H54 (cell line): ENCODE data around the gene XRCC4.
"Not testable (repeated sequence)": the region's sequence is repeated elsewhere in the genome, so short reads cannot be mapped to it uniquely, and the experiment has no call there.

Source experiments
- DNase-seq: peaks from one replicate; pipeline ENCODE4 v3.0.0; 2011; ENCODE audit warnings: low spot score, mixed read lengths; ENCODE audit not compliant: insufficient read length
- FAIRE-seq: peaks from 3 replicates; lab custom pipeline; 2011; peaks lifted over from hg19 to GRCh38; lab: Jason Lieb, UNC
- POLR2A ChIP-seq: IDR thresholded peaks from 2 replicates; pipeline ENCODE4 v1.6.1; 2011; ENCODE audit warnings: low read depth, mild to moderate bottlenecking, low read length

Gene XRCC4

DNA sequence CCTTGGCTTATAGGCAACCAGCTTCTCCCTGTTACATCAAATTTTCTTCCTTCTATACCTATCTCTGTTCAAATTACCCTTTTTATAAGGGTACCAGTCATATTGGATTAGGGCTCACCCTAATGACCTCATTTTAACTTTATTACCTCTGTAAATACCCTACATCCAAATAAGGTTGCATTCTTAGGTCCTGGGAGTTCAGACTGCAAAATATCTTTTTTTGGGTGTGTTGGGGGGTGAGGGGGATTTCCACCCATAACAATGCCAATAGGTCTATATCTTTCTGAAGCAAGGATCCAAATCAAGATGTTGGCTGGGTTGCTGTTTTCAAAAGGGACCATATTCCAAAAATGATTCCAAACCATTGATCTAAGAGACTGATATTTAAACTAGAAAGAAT lies 141.7 kb downstream of the XRCC4 start:
- FAIRE-seq = no peak
- no peak for DNase-seq
- no peak for TF ChIP-seq POLR2A

DNA sequence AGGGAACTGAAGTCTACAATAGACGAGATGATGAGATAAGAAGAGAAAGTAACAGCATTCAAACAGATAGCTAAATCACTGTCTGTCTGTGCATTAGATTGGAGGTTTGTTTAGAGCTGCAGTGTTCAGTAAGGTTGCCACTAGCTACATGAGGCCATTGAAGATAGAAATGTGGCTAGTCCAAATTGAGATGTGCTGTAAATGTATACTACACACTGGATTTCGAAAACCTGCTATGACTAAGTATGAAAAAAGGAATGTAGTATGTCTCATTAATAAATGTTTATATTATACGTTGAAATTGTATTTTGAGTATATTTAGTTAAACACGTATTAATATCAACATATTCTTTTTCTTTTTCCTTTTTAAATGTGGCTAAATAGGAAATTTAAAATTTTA lies 142.1 kb downstream of the XRCC4 start:
- no peak for FAIRE-seq
- TF ChIP-seq POLR2A = no peak

DNA sequence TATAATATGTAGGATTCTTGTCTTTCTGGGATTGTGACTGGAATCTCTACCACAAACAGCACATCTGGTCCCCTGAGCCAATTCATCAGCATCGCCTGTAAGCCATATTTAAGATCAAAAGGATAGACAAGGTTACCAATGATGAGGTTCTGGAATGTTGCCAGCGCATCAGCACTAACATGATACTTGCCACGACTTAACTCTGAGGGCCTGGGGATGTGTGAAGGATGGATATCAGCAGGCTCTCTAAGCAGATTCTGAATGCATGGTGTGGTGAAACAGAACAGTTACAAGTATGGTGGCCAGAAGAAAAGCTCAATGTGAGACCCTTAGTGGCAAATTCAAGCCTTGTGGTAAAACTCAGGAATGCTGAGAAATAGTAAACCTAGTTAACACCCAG lies 143.0 kb downstream of the XRCC4 start:
- FAIRE-seq = no peak
- TF ChIP-seq POLR2A = no peak
- DNase-seq = no peak

More for the DNA sequence above, 142.1 kb downstream of the XRCC4 start:
- no peak for DNase-seq

DNA sequence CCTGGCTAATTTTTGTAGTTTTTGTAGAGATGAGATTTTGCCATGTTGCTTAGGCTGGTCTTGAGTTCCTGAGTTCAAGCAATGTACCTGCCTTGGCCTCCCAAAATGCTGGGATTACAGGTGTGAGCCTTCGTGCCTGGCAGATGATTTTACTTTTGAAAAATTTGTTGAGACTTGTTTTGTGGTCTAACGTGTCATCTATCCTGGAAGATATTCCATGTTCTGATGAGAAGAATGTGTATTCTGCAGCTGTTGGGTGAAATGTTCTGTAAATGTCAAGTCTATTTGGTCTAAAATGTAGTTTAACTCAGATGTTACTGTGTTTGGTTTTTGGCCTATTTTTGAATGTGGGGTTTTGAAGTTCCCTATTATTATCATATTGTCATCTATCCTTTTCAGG lies 145.6 kb downstream of the XRCC4 start:
- FAIRE-seq (no peak), DNase-seq (no peak)
- no peak for TF ChIP-seq POLR2A

DNA sequence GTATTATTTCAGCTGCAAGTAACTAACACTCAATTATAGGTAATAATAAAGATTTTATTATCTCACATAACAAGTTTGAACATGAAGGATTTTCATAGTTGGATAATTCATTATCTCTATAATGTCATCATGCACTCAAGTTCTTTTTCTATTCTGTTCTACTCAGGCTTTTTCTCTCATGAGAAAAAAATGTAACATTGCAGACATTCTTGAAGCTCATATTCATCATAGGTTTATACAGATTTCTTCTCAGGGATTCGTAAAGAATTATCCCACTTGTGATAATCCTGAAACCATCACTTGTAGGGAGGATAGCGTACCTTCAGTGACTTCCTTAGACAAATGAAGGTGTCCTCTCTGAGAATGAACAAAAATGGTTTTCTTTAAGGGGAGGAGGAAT lies 150.3 kb downstream of the XRCC4 start:
- DNase-seq (no peak), FAIRE-seq (no peak)
- TF ChIP-seq POLR2A = no peak

DNA sequence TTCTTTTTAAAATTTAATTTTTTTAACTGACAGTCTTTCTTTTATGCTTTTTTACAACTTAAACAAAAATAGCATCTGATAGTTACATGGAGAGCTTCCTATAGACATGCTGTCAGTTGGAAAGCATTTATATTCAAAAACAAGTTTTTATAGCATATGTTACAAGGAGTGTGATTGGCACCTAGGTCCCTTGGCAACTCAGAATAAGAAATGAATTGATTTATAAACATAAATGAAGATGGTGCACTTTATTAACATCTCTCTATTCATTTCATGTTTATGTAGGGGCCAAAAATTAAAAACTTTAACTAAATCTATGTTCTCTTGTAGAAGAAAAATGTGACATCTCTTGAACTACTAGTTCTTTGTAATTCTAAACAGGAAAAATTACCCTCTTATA lies 153.2 kb downstream of the XRCC4 start:
- no peak for TF ChIP-seq POLR2A
- no peak for DNase-seq
- FAIRE-seq = no peak

DNA sequence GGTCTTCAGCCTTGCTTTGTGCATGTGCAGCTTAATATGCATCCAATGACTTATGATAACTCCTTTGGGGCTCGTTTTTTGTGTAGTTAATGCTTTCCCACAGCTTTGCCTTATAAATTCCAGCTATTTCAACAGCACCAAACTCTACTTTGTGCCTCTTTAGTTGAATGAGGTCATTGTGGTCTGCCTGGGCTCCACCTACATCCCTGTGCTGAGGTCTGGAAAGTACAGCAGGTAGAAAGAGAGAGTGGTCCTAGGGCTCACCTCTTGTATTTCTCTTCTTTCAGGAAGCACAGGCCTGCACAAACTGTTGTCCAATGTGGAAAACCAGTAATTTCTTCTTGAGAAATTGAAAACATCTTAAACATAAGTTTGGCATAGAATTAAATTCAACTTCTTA lies 167.2 kb downstream of the XRCC4 start:
- TF ChIP-seq POLR2A = no peak
- FAIRE-seq = no peak
- no peak for DNase-seq

DNA sequence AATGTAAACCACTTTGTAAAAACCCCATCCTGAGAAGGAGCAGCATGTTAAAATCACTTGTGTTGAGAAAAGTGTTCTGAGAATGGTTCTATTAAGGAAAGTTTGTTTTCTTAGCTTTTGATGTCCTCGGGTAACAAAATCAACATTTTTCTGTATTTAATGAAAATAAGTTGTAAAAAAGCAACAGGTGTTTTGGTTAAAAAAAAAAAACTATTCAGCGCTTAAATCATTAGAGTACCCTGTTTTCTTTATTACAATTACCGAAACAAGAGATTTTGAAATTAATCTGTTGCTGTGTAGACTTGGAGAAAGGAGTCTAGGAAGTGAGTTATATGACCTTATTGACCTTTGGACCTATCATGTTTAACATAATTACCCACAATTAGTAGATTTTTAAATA lies 167.7 kb downstream of the XRCC4 start:
- no peak for FAIRE-seq
- TF ChIP-seq POLR2A = no peak
- DNase-seq = no peak

DNA sequence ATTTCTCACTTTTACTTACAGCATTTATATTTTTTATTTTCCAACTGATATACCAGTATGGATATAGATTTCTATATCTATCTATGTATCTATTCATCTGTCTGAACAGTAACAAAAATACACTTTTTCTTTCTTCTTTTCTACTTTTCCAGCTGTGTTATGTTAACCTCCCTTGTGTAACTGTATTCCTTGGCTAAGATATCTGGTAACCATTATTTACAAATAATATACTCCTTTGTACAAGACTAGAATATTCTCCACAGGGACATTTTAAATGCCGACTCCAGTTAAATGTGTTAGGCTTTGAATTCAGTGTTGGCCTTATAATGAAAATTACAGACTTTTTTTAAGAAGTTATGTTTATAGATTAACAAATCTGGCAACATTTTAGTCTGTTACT lies 168.7 kb downstream of the XRCC4 start:
- FAIRE-seq (no peak), DNase-seq (no peak)
- no peak for TF ChIP-seq POLR2A

DNA sequence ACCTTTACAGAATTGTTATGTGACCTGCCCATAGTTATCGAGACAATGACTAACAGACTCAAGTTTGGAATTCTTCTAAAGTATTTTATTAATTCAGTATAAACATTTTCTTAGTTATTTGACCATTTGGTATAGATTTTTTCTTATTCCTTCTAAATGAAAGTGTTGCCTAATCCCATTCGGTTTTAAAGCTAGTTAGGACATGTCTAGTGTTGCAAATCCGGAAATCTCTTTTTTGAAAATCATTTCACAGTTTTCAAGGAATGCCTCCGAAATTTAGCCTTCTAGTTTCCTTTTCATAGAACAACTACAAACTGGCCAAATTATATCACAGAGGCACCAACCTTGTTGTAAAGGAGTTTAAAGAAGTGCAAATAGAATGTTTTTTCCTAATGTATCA lies 171.8 kb downstream of the XRCC4 start:
- DNase-seq (no peak), FAIRE-seq (no peak)
- TF ChIP-seq POLR2A = no peak

DNA sequence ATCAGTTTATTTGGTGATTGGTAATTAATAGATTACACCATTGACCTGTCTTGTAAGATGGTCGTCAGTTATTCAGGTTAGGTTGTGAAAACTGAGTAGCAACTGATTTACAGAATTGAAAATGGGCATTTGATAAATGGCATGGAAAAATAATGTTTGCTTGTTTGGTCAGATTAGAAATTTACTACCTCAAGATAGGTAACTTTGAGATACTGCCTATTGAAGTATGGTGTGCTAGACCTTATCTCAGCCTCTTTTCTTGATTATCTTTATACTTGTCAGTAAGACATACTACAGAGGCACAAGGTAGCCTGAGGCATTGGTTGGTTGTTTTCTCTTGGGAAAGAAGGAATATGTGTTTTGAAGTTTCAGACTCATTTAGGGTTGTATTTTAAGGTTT lies 174.5 kb downstream of the XRCC4 start:
- FAIRE-seq = no peak
- no peak for DNase-seq
- TF ChIP-seq POLR2A = no peak

DNA sequence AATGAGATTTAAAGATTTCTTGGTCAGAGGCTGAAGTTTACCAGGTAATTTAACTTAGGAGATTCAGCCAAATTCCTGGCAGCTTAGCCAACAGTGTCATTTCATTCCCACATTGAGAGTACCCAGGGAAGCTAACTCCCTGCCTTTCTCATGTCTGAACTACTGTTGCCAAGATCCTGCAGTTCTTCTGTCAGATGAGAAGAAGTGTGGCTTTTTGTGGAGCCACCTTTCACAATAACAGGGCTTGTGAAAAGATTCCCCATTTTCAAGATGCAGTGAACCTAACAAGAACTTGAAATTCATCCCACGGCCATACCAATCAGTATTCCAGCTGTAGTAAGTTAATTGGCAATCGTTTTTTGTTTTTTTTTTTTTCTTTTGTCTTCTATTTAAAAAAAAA lies 176.4 kb downstream of the XRCC4 start:
- FAIRE-seq = no peak
- TF ChIP-seq POLR2A = no peak

DNA sequence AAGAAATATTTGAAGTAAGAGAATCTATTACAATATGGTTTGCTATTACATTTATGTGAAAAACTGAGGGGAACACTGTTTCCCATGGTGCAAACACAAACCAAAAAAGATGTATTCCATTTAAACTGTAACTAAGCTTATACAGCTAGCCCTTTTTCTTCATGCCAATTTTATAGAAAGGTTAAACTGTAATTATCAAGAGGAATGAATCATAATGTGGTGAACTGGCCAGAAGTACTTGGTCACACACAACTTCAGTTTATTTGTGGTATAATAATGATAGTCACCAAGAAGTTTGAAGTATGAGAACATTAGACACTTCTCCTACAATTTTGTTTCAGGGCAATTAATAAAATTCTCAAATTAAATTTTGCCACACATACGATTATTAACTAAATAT lies 177.9 kb downstream of the XRCC4 start:
- DNase-seq (no peak), FAIRE-seq (peak; percentile 27)
- no peak for TF ChIP-seq POLR2A

More for the DNA sequence above, 176.4 kb downstream of the XRCC4 start:
- no peak for DNase-seq

DNA sequence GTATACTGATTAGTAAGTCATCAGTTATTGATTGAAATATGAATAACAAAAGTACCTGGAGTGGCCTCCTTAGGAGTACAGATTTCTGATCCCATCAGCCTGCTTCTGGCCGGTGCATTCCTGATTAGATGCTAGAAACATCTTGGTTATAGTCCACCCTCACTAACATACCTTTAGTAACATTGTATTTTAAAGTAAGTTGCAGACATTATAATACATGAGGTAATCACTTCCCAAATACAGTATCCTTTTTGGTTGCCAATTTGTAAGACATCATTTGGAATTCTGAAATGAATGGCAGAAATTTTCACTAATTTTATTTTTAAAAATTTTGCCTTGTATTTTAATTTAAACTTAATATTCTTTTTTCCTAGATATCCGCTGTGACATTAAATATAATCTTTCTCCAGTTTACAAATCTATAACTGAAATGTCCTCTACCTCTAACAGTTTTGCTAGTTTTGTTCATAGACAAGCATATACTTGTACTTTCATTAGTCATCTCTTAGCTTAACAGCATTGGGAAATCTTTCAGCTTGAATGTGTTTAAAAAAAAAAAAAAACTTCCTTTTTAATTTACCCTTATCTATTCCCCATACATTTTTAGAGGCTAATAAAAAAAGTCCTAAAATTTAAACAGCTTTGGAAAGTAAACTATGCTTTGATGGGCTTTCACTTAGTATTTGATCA lies 178.9 kb downstream of the XRCC4 start:
- FAIRE-seq = no peak
- no peak for DNase-seq

DNA sequence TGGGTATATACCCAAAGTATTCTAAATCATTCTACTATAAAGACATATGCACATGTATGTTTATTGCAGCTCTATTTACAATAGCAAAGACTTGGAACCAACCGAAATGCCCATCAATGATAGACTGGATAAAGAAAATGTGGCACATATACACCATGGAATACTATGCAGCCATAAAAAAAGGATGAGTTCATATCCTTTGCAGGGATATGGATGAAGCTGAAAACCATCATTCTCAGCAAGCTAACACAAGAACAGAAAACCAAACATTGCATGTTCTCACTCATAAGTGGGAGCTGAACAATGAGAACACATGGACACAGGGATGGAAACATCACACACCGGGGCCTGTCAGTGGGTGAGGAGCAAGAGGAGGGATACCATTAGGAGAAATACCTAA lies 180.3 kb downstream of the XRCC4 start:
- not testable (repeated sequence) for DNase-seq, FAIRE-seq

More for the DNA sequence above, 178.9 kb downstream of the XRCC4 start:
- no peak for TF ChIP-seq POLR2A
